Thyroid gland (tissue), 4 donors: ENCODE data around the gene FAM193B. TPM values are rescaled to one million over a fixed set of nuclear protein-coding genes. Genes with fewer than 3 reads are reported as not detected.

Source experiments
- DNase-seq, 2 donors: peaks; one replicate each; pipeline ENCODE4 v3.0.0-alpha.2; 2019
- H3K27ac ChIP-seq, 3 donors: fragments of 200-600 bp; sonication (generic); 1 replicate in 2 of 3; 2 replicates in 1 of 3; pipeline ENCODE4 v1.5.1; 2016 to 2019; ENCODE audit warnings: mild to moderate bottlenecking in 1 of 3, moderate library complexity in 1 of 3
- H3K27me3 ChIP-seq: fragments of 200-600 bp; sonication (generic); one replicate; pipeline ENCODE4 v1.5.1; 2019
- H3K36me3 ChIP-seq, 2 donors: fragments of 200-600 bp; sonication (generic); one replicate each; pipeline ENCODE4 v1.5.1; 2016 to 2019
- H3K4me1 ChIP-seq, 2 donors: fragments of 200-600 bp; sonication (generic); one replicate each; pipeline ENCODE4 v1.5.1; 2017 to 2019
- H3K4me3 ChIP-seq, 3 donors: fragments of 200-600 bp; sonication (generic); replicated peaks in 1 of 3; 1 replicate in 2 of 3; 2 replicates in 1 of 3; pipeline ENCODE4 v1.5.1; 2016; ENCODE audit warnings: mild to moderate bottlenecking in 1 of 3
- H3K9me3 ChIP-seq: fragments of 200-600 bp; sonication (generic); one replicate; pipeline ENCODE4 v1.5.1; 2017
- CTCF ChIP-seq, 6 experiments: fragments of 200-600 bp in 3 of 6; fragments of 450-650 bp in 3 of 6; sonication (generic) in 3 of 6; IDR thresholded peaks; one replicate each; pipeline ENCODE4 v1.5.1; 2016 to 2019; ENCODE audit warnings: antibody characterized with exemption in 6 of 6, mild to moderate bottlenecking in 2 of 6, inconsistent platforms in 1 of 6, moderate library complexity in 1 of 6
- POLR2A ChIP-seq, 2 donors: fragments of 450-650 bp; IDR thresholded peaks; one replicate each; pipeline ENCODE4 v1.6.1; 2017; ENCODE audit warnings: antibody characterized with exemption in 2 of 2, mild to moderate bottlenecking in 2 of 2, moderate library complexity in 1 of 2
- WGBS, 2 donors: methylation state at CpG; one replicate each; pipeline ENCODE4 v1.1.5; 2017; 5-methylcytosine and 5-hydroxymethylcytosine counted together
- intact Hi-C: fragments of 100-400 bp; cut with DNase I; formaldehyde crosslinking; loops from one replicate; pipeline ENCODE4 v1.15.1; 2023
- total RNA-seq, 4 donors: library from RNA; depleted of rRNA; stranded (reverse); fragments of >200 nt; gene quantifications; one replicate each; pipeline ENCODE4 v1.2.3, GENCODE V29; 2016

FAM193B gene
- total RNA-seq, 4 donors from 2014 or later, result 38.0 to 54.7 (median 46.6) TPM

- H3K36me3 ChIP-seq, result peaks cover 43 to 48% of the 10 kb centered on the region in 2 donors
- TF ChIP-seq POLR2A (IDR thresholded peaks at IDR 0.05) (no peak), CTCF (IDR thresholded peaks at IDR 0.05) (no peak)
- H3K27me3 ChIP-seq, result no peaks in the 10 kb centered on the region
- H3K4me1 ChIP-seq, result peaks cover 9 to 10% of the 10 kb centered on the region in 2 donors
- no peak overlapping the region for H3K27ac ChIP-seq
- intact Hi-C loops, result loop anchor here (10.0 kb wide), 1 partner anchor 75 kb away; the partner anchor contains the start of gene TMED9
- no peak for DNase-seq
- 84 to 86% methylated on average over 13 of the region's 13 CpGs for WGBS, 2 donors
- no peak overlapping the region for H3K4me3 ChIP-seq
- no peaks in the 10 kb centered on the region for H3K9me3 ChIP-seq
These were observed 34.7 kb downstream of the FAM193B start for GRCh38 chr5:177519463-177520235.

DNA sequence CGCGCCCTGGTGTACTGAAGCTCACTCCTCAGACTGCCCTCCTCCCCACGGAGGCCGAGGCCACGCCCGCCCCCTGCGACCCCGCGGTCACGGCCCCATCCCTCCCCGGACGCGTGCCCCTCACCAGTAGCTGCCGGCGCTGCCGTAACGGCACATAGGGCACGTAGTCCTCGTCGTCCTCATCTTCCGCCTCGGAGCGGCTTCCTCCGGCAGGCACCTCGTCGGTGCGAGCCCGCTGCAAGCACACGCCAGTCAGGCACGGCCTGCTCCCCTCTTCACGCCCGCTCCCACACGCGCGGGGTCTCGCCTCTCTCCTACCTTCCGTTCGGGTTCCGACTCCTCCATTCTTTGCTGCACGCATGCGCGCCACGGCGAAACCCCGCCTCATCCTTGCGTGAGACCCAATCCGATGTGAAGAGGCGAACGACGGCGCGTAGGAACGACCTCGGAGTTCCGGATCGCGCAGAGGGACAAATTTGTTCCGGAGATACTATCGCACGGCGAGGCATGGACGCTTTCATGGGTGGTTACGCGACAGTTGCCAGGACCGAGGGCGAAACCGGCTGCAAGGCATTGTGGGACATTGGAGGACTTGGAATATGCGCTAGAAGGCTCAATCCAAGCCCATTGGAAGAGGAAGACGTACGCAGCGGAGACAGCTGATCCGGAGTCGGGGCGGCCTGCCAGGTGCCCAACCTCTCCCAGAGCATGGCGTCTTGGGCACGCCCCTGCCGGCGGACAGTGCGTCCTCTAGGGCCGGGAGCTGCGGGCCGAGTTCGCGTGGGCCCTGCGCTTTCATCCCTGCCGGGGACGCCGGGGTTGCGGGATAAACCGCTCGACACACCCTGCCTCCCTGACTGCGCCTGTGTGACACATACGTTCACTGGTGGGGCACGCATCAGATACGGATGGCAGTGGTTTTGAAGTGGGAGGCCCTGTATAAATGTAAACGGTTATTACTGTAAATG, 37.5 kb downstream of the FAM193B start, which contains the start of gene DDX41:
TSS of gene DDX41 (minus strand) at position 361 of the 968 bp plus-strand sequence. CDS start at position 345, 16 bp downstream.
- Histone ChIP-seq H3K27ac (peak within 1 kb of the TSS; percentile 61 to 79 (median 64)), H3K36me3 (peaks cover 55% of the 10 kb centered on the region in 2 donors), H3K4me1 (peaks cover 9 to 10% of the 10 kb centered on the region in 2 donors), H3K4me3 (peak within 1 kb of the TSS; percentile 43 to 77 (median 67)), H3K9me3 (no peaks in the 10 kb centered on the region), H3K27me3 (no peaks in the 10 kb centered on the region)
- peak in 2 of 6 experiments; percentile 14 to 29 for TF ChIP-seq CTCF (IDR thresholded peaks at IDR 0.05)
- peak; percentile 12 to 61 for TF ChIP-seq POLR2A (IDR thresholded peaks at IDR 0.05)
- intact Hi-C loops, result no loop called here
- peak; percentile 98 to 99 for DNase-seq
- 0 to 1% methylated on average over 25 to 71 of the region's 96 CpGs for WGBS, 2 donors

GRCh38 chr5:177515580-177515979, 38.8 kb downstream of the FAM193B start:
- Histone ChIP-seq H3K27me3 (no peaks in the 10 kb centered on the region), H3K4me1 (peaks cover 9 to 10% of the 10 kb centered on the region in 2 donors), H3K27ac (no peak overlapping the region), H3K9me3 (no peaks in the 10 kb centered on the region), H3K36me3 (peaks cover 54 to 55% of the 10 kb centered on the region in 2 donors), H3K4me3 (peak overlapping the region in 1 of 3 donors; percentile 67)
- WGBS, 2 donors, result 88 to 94% methylated on average over 7 of the region's 7 CpGs
- intact Hi-C loops, result no loop called here
- TF ChIP-seq CTCF (IDR thresholded peaks at IDR 0.05) (no peak), POLR2A (IDR thresholded peaks at IDR 0.05) (no peak)
- DNase-seq, result no peak

DNA sequence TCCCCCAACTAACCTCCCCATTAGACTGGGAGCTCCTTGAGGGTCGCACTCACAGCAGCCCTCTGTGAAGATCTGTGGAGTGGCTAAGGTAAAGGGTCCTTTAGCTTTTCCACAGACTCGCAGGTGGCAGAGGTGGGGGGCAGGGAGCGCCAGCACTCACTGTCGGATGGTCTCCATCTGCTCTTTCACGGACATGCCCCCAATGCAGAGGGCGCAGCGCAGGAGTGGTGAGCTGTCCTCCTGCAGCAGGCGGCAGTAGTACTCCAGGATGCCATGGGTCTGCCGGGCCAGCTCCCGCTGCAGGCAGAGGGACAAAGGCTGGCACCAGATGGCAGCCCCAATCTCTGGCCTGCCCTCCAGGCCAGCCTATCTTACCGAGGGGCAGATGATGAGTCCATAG, 39.8 kb downstream of the FAM193B start:
- intact Hi-C loops, result no loop called here
- Histone ChIP-seq H3K27ac (no peak overlapping the region), H3K4me1 (peaks cover 9 to 10% of the 10 kb centered on the region in 2 donors), H3K4me3 (no peak overlapping the region), H3K36me3 (peaks cover 44 to 45% of the 10 kb centered on the region in 2 donors), H3K9me3 (no peaks in the 10 kb centered on the region), H3K27me3 (no peaks in the 10 kb centered on the region)
- 90 to 98% methylated on average over 9 to 10 of the region's 11 CpGs for WGBS, 2 donors
- TF ChIP-seq CTCF (IDR thresholded peaks at IDR 0.05), result no peak
- no peak for TF ChIP-seq POLR2A (IDR thresholded peaks at IDR 0.05)
- no peak for DNase-seq
